Right renal pelvis (tissue), 4 donors: ENCODE measurements around the gene AGR2. TPM values are rescaled to one million over a fixed set of nuclear protein-coding genes. Genes with fewer than 3 reads are reported as not detected.

Source experiments
- DNase-seq, 4 donors: peaks; one replicate each; pipeline ENCODE4 v3.0.0-alpha.2; 2013; ENCODE audit warnings: low read depth in 4 of 4, low spot score in 3 of 4, missing footprints in 1 of 4
- polyA plus RNA-seq, 4 donors: library from polyadenylated mRNA; unstranded; fragments of 120-200 nt; gene quantifications; one replicate each; pipeline ENCODE4 v1.2.1, GENCODE V29; 2013; ENCODE audit not compliant: insufficient read length in 4 of 4

The AGR2 gene
- polyA plus RNA-seq, 4 donors, result 60.7 to 87.7 (median 64.5) TPM

DNA sequence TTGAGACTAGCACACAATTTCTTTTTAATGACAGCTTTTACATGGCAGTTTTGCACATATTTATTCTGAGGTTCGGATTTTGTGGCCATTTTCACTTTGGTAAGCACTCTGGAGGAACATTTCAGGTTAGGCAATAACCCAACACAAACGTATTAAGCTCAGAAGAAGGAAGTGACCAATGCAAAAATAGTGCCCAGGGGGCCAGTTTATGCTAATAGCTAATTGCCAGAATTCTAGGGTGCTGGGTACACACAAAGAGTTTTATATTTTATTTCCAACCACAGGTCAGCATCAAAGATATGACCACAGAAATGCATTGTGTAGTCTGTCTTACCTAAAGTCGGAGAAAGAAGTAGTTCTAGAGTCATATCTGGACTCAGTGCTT lies 8.4 kb upstream of the AGR2 start:
- DNase-seq, result no peak

DNA sequence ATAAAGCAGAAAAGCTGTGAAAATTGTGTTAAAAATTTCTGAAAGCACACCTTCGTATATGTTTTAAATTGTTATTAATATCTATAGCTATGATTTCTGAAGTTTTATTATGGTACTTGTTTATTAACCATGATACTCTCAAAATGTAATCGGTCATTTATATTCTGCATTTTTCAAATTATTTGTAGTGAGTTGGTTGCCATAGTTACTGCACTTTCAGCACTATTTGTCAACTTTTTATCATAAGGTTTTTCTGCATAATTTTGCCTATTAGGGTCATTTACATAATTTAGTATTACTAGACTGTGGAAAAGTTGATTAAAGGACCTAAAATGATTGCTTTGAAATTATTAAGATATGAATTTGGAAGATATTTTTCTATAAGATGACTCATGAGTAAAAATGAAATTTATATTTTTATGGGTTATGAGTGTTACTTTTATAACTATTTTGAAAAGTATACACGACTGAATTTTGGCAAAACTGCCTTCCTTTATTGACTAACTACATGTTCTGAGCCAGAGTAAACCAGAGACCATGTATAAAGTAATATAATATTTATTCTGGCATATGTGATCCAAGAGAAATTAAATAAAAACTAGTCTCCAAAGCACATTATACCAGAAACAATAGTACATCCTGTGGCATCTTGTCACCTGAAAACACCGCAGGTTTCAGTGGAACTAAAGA lies 7.9 kb upstream of the AGR2 start:
- DNase-seq, result no peak

DNA sequence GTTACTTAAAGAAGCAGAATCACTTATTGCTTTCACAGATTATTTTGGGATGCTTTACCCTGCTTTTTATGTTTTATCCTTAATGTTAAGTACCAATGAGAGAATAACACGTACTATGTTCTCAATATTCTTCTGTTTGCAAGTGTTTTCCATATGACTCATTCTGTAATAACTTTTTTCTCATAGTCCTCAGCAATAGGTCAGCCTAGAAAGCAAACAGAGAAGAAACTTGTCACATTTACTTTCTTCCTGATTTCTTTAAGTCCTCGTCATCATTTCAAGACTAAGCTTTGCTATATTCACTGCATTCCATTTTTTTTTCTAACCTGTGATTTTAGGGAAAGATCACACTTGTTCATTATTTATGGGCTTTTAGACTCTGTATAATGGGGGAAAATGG lies 6.8 kb upstream of the AGR2 start:
- DNase-seq, result no peak

DNA sequence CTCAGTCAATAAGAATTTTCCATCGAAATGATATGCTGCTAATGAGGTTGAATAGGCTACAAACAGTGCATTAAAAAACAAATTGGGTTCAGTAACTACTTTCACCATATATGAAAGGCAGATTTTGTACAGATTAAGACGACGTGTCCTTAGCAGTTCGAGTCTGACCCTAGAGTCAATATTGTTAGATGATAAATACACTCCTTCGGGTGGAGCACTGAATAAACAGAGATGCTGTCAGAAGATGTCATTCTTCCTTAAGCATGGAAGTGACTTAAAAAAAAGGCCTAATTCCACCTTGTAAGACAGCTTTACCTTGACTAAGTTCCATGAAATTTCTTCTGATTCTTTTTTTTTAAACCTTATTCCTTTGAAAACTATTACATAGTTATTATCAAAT lies 5.8 kb upstream of the AGR2 start:
- no peak for DNase-seq

DNA sequence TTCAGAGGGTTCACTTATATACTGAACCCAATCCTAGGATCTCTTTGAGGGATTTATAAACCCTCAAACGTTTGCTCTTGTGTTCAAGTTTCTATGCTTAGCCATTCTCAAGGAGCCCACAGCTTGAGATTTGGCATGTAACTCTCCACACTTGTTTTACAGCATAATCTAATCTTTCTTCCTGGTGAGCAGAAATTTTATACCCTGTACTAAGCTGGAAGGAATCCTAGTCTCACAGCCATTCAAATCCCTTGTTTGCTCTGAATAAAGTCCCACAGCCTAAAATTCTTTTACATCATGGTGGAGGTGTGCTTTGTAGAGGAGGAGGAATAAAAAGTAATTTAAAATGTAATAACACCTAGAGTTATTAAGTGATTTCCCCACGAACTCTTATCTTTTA lies 5.3 kb upstream of the AGR2 start:
- DNase-seq, result no peak

DNA sequence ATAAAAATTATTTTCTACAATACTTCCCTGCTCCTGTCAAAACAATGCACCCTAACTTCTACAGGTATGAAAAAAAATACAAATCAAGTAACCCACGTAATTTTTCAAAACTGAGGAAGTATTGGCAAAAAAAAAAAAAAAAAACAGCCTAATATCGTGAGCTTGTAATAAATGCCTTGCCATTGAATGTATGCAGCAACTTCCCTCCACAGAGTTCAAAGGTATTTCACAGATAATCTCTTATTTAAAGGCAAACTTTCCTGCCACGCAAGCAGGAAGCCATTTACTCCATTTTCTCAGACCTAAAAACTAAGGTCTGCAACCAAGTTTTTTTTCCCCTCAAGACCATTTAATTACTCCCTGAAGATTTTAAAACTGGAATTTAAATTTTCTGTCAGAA lies 642 bp upstream of the AGR2 start:
- no peak for DNase-seq

DNA sequence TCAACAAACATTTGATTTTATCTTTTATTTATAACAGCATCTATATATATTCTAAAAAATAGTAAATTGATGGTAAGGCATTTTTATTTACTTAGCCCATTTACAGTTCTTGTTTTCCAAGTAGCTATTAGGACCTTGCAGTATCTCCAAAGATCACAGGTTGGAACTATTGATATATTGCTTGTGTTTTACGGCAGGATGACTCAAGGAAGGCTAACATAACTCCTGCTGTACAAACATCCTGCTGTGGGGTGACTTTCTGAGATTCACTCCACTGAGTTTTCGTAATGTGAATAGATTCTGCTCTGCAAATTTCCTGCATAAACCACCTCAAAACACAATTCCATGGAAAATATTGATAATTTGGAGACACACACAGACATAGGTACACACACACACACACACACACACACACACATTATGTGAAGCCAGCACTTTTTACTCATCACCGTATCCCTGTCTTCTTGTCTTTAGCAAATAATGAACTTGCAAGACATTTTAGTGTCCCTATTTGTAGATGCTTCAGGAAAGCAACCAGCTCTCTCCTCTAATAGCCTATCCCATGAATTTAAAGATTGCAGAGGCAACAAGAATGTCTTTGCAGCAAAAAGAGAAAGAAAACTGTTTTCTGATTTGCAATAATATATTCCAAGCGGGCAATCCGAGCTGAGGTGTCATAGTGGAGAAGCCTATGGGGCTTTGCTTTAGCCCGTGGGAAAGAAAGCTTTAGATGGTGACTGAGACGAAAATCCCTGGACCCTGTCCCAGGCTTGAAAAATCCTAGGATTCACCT lies 722 bp downstream of the AGR2 start:
- no peak for DNase-seq

DNA sequence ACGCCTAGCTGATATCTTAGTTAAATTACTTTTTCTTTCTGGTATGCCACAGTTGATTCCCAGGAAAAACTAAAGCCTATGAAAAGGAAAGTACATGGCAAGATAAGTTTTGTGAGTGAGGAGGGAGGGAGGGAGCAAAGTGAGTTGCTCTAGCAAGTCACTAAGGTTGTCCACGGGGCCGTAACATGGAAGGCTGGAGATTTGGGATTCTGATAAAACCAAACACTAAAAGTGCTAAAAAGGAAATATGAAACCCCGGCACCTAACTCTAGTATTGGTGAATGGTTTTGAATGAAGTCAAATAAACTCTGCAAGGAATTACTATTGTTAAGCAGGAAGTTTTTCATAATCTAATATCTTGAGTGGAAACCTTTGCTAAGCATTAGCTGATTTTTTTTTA lies 1.7 kb downstream of the AGR2 start:
- DNase-seq, result no peak

DNA sequence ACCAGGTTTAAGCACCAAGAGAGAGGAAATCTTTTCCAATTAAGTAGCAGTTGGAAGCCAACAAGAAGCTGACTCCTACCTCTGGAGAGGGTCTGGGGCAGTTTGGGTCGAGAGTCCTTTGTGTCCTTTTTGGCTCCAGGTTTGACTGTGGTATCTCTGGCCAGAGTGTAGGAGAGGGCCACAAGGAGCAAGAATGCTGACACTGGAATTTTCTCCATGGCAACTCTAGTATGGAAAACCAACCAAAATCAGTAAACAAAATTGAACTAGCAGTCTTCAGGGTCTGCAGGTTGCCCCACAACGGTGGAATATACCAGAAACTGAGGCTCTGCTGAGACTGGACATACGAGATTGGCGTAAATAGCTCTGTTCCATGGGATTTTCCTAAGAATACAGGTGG lies 3.2 kb downstream of the AGR2 start:
- DNase-seq, result no peak

DNA sequence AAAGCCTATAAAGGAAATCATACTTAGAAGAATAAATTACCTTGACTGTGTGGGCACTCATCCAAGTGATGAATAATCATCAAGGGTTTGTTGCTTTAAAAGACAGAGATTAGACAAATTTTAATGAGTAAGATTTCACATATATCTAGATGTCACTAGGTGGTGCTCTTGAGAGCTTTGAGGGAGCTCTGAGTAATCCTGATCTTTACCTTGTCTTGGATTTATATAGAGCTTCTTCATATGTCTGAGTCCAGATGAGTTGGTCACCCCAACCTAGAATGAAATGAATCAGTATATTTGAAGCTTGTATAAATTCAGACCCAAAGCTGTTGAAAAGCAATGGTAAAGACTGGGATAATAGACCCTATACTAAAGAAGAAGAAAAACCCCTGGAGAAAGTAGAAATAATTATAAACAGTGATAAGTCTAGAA lies 3.7 kb downstream of the AGR2 start:
- DNase-seq, result peak in 1 of 4 donors; percentile 20

DNA sequence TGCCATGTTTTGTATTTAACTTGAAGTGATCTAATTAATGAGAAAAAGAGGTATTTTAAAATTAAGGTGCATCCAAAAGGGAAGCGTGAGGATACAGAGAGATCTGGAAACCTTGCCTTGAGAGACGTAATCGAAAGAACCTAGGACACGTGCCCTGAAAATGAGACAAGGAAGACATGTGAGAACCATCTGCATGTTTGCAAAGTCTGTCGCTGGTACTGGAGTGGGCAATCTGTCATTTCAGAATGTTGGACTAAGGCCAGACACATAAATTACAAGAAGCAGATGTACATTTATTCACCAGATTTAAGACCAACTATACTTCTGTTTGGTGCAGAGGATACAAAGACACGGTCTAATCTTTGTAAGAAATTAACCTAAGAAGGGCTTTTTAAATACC lies 9.2 kb downstream of the AGR2 start:
- DNase-seq, result no peak

DNA sequence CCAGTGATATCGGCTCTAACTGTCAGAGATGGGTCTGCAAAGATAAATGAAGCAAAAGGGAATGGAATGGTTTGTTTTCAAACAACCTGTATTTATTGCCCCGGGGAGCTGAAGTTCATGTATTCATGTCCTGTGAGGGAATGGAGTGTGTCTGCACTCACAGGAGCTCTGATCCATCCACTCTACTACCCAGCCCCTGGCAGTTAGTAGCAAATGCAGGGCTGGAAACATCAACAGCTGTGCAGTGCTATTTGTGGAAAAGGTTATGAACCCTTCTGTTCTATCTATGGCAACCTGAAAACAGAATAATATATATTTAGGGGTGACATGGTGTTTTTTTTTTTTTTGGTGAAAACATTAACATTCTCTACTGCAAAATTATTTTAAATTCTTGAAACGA lies 9.8 kb downstream of the AGR2 start:
- no peak for DNase-seq

DNA sequence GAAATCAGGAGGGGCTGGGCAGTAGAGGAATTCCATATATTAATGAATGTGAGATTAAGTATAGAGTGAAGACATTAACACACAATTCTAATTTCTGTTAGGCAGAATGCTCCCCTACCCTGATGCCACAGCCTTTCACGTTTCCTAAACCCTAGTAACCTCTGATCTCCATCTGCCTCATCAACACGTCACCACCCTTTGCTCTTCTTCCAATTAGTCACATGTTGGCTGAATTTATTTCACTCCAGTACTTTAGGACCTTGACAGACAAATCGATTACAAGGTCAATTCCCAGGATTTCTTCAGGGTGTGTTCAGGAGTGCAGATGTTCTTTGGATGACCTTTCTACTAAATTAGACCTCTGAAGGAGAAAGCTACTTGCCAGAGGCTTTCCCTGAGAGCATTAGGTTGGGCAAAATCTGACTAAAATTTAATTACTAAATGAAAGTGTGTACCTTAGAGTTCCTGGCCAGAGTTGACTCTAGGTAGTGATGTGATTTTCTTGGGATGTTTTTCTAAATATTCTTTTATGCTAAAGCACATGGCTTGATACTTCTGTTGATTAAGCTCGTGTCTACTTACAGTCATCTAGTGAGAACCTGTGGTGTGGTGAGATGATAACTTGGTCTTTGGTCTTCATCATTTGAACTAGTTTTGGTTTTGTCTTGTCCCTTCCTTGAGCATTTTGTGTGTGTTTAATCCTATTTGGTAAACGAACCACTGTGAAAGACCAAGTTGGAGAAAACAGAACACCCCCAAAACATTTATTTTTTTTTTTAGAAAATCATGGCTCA lies 12.7 kb downstream of the AGR2 start:
- DNase-seq, result no peak

DNA sequence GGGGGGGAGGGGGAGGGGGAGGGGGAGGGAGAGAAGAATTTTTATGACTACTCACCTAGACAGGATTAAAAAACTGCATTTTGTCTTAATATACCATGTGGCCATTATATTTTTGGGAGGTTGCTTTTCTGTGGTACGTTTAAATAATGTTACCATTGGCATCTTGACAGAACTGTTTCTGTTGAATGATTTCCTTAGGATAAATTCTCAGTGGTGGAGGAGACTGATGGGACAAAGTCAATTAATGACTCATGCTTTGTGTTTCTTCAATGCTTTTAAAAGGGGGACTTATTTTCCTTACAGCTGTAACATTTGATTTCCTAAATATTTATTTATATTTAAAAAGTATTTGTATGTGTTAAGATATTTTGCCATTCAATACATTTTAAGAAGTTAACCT lies 13.7 kb downstream of the AGR2 start:
- DNase-seq, result no peak

DNA sequence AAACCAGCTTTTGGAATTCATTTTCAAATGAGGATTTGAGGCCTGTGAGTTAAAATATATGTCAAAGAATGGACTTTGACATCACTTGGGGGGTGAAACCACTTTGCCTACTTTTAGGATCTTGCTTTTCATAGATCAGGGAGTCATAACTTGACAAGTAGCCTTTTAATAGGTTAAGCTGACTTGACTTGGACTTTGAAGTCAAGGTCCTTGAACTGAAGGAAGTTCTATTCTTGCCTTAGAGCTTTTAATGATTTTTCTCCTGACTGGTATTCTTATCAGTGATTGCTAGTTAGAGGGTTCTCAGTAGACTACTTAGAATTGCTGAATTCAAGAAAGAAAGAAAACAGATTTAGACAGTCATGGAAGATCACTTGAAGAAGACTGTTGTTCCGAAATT lies 17.7 kb downstream of the AGR2 start:
- DNase-seq, result no peak

DNA sequence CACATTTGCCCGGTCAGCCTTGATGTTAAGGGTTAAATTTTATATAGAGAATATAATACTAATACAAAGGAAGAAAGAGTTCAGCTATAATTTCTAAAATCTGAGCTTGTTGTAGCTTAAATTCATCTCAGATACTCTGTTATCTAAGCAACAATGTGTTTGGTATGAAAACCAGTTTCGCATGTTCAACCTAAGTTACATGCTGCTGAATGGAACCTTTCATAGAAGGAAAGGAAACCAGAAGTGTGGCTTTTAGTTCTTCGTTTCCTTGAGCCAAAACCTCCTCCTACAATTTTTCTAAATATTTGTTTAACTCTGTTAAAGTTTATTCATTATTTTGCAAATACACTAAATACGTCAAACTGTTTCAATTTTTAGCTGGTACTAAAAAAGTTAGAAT lies 18.5 kb downstream of the AGR2 start:
- DNase-seq, result no peak

DNA sequence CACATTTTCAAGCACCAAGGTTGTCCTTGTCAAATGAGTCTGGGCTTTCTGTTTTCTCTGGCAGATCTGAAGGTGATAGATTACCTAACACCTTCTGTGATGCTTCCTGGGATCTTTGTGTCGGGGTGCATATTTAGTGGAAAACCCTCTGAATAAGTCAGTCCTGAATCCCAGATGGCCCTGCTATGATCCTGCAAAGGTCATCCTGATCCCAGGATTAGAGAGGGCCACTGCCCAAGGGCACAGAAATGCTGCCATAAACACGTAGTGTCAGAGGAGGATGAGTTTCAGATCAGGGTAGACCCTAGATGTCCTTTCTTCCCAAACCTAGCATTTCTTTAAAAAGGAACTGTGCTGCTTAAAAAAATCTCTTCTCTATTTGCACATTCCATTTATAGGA lies 19.0 kb downstream of the AGR2 start:
- no peak for DNase-seq

DNA sequence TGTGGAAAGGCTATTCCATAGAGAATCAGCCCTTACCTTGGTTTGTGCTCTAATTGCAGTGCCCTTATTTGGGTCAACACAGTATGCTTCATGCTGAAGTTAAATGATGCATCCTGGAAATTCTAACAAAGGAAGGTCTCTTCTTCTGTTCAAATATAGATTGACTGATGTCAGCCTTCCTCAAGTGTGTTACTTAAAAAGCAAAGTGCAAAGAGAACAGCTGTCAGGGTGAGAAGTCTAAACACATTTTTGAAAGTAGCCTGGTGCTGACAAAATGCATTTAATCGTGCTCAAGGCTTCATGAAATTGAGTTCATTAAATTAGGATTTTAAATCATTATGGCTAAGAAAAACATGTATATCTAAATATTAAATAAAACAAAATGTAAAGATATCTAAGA lies 19.5 kb downstream of the AGR2 start:
- no peak for DNase-seq

DNA sequence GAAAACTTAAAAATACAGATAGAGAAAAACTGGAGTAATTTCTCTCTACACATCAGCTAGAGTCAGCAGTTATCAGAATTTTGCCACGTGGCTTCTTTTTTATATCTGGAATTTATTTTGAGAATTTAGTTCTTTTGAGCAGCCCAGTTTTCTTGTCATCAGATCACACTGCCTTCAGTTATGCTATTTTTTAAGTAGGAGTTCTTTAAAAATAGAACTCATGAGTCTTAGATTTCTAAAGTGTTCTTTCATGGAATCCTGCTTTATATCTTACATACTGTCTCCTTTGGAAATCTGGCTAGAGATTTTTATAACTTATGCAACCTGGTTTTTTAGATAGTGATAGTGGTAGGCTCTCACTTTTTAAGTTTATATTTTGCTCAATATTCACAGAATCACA lies 24.2 kb downstream of the AGR2 start:
- DNase-seq, result no peak

DNA sequence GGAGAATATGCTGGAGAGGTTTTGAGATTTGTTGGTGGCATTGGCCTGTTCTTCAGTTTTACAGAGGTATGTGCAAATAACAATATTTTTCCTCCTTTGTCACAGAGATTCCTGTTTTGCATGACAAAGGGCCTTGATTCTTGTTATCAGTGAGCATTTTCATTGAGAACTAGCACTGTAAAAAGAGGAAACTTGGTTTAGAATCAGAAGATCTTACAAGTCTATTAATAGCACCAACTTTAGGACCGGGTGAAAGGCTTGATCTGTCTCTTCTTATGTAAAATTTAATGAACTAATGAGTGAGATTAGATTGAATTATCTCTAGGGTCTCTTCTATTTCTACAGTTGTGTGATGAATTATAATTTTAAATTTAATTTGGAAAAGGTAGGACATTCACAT lies 25.7 kb downstream of the AGR2 start:
- DNase-seq, result no peak

DNA sequence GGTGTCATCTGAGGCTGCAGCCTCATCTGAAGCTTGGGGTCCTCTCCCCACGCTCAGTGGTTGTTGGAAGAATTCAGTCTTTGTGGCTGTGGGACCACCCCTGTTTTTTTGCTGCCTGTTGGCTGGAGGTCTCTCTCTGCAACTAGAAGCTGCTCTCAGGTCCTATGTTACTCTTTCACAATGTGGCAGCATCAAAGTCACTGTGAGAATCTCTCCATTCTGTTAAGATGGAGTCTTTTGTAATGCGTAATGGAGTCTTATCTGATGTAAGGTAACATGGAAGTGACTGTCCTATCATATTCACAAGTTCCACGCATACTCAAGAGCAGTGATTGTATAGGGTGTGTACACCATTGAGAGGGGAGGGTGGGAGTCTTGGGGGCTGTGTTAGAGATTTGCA lies 26.3 kb downstream of the AGR2 start:
- no peak for DNase-seq

DNA sequence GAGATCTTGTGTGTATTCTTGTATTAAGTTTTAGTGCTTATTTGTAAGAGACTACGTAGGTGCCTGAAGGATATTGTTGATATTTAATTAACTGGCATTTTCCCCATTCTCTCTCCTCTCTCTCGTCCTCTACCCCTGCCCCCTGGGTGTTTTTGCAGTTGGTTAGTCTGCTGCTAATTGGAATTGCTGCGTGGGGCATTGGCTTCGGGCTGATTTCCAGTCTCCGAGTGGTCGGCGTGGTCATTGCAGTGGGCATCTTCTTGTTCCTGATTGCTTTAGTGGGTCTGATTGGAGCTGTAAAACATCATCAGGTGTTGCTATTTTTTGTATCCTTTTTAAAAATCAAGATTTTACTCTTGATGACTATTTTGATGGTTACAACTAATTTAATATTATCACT lies 28.7 kb downstream of the AGR2 start:
- no peak for DNase-seq
